Colonic mucosa (tissue), 4 donors: ENCODE data around the gene EFCAB8. TPM values are rescaled to one million over a fixed set of nuclear protein-coding genes. Genes with fewer than 3 reads are reported as not detected.
A peak's percentile ranks its signal among the peaks of the same experiment; 100 is the strongest.

Experiments
- DNase-seq: peaks from one replicate; pipeline ENCODE4 v3.0.0-alpha.2; 2020
- H3K27ac ChIP-seq: fragments of 200-600 bp; one replicate; pipeline ENCODE4 v1.8.0; 2021
- H3K27me3 ChIP-seq: fragments of 200-600 bp; one replicate; pipeline ENCODE4 v1.8.0; 2021
- H3K36me3 ChIP-seq: fragments of 200-600 bp; one replicate; pipeline ENCODE4 v1.8.0; 2021
- H3K4me1 ChIP-seq: fragments of 200-600 bp; one replicate; pipeline ENCODE4 v1.8.0; 2021; ENCODE audit warnings: mild to moderate bottlenecking
- H3K4me3 ChIP-seq: fragments of 200-600 bp; one replicate; pipeline ENCODE4 v1.8.0; 2021
- H3K9ac ChIP-seq, 2 donors: one replicate each; pipeline ENCODE4 v1.7.0; 2013; ENCODE audit warnings: control low read depth in 2 of 2, low read depth in 2 of 2, low read length in 2 of 2
- H3K9me3 ChIP-seq: fragments of 200-600 bp; one replicate; pipeline ENCODE4 v1.8.0; 2021
- CTCF ChIP-seq: fragments of 200-600 bp; IDR thresholded peaks from one replicate; pipeline ENCODE4 v1.8.0; 2022; ENCODE audit warnings: antibody characterized with exemption, mild to moderate bottlenecking
- intact Hi-C: fragments of 100-400 bp; cut with DNase I; formaldehyde crosslinking; loops from one replicate; pipeline ENCODE4 v1.14.1; 2022
- total RNA-seq, 2 donors: library from RNA; stranded (reverse); fragmentation: NEBNext Ultra II Directional in 1 of 2; extraction: Animal tissue kit (Norgen Biotek cat#: 25700) in 1 of 2; gene quantifications; one replicate each; pipeline ENCODE4 v1.2.1, GENCODE V29; 2021
- donor health status: healthy.
- donor health status: DM: no; HTN: no; CAD: no.
- donor health status: DM: no; HTN: no; CAD: no.

The EFCAB8 gene
- total RNA-seq, 2 donors from 2014 or later = 0.11 to 0.72 TPM

DNA sequence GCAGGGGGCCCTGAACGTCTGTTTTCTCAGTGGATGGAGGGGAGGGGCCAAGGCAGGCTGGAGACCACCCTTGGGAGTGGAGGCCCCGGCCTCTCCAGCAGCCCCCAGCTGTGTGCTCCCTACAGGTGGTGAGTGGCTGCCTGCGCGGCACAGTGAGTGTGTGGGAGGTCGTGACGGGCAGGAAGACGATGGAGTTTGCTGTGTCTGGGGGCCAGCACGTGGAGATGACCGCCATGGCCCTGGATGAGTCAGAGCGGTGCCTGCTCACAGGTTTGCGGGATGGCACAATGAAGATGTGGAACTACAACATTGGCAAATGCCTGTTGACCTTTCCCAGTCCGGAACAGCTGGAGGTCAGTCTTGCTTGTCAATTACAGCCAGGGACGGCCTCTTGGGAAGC, 52.6 kb downstream of the EFCAB8 start:
- DNase-seq = no peak
- Histone ChIP-seq H3K36me3 (no peaks in the 10 kb centered on the region), H3K4me3 (no peak overlapping the region), H3K4me1 (no peaks in the 10 kb centered on the region), H3K27ac (no peak overlapping the region), H3K9me3 (peaks cover 6% of the 10 kb centered on the region), H3K27me3 (no peaks in the 10 kb centered on the region), H3K9ac (no peak overlapping the region)
- intact Hi-C loops = no loop called here
- no peak for TF ChIP-seq CTCF

DNA sequence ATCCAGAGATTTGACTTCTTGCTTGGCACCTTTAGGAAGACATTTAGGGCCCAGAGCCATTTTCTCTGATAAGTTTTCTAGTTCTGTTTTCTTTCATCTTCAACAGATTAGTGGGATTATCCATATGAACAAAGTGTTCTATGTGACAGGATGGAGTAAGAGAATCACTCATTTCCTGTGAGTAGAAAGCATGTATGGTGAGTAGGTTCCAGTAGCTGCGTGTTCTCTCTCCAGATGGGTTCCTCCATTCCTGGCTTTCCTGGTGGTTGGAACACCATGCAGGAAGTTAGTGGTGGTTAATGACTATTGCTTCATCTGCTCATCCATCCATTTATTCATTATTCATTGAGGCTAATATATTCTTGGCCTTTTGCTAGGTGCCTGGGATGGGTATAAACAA, 54.0 kb downstream of the EFCAB8 start:
- Histone ChIP-seq H3K4me1 (no peaks in the 10 kb centered on the region), H3K9me3 (peaks cover 8% of the 10 kb centered on the region), H3K27me3 (no peaks in the 10 kb centered on the region), H3K9ac (no peak overlapping the region), H3K27ac (no peak overlapping the region), H3K4me3 (no peak overlapping the region), H3K36me3 (no peaks in the 10 kb centered on the region)
- no peak for TF ChIP-seq CTCF
- no peak for DNase-seq
- intact Hi-C loops = no loop called here

DNA sequence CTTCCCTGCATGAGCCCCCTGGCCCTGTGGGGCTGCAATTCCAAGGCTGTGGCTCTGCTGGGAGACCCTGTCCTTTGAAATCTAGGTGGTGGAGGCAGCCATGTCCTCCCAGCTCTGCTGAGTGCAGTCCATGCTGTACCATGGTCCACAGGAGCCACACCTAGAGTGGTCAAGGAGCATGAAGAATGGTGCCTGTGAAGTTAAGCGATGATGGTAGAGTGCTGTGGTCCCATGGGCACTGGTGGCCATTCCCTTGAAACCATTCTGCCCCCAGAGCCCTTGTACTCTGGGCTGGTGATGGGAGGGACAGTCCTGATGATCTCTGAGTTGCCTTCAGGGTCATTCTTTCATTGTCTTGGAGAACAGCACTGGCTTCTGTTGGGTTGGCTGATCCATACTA, 55.3 kb downstream of the EFCAB8 start:
- no peak for TF ChIP-seq CTCF
- Histone ChIP-seq H3K36me3 (no peaks in the 10 kb centered on the region), H3K9me3 (peaks cover 8% of the 10 kb centered on the region), H3K4me1 (no peaks in the 10 kb centered on the region), H3K27ac (no peak overlapping the region), H3K27me3 (no peaks in the 10 kb centered on the region), H3K4me3 (no peak overlapping the region), H3K9ac (no peak overlapping the region)
- intact Hi-C loops = no loop called here
- no peak for DNase-seq

DNA sequence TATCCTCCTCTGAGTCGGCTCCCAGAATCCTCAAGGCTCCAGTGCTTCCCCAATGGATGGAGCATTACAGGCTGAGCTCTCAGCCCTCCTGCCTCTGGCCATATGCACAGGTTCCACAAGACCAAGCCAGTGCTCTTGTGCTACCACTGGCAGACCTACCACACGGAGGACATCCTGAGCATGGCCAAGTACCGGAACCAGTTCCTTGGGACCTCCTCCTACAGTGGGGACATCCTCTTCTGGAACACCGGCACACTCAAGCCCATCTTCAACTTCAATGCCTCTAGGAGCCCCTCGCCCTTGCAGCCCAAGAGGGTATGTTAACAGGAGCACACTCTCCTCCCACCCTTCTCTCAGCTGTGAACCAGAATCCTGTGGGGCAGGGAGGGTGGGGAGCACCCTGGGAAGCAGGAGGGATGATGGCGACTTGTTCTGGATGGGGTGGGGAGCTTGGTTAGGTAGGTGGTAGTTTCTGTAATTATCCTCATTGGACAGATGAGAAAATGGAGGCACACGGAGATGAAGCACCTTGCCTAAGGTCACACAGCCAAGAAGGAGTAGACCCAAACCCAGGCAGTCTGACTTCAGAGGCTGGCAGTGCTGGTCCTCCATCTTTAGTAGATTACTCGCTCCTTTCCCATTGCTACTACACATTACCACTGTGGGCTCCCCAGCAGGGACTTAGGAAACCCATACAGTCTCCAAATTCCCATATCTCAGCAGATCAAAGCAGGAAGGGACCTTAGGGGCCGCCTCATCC, 58.6 kb downstream of the EFCAB8 start:
- Histone ChIP-seq H3K9ac (no peak overlapping the region), H3K9me3 (peaks cover 8% of the 10 kb centered on the region), H3K27ac (no peak overlapping the region), H3K27me3 (no peaks in the 10 kb centered on the region), H3K36me3 (no peaks in the 10 kb centered on the region), H3K4me3 (no peak overlapping the region), H3K4me1 (no peaks in the 10 kb centered on the region)
- intact Hi-C loops = no loop called here
- no peak for TF ChIP-seq CTCF
- peak; percentile 9 for DNase-seq

DNA sequence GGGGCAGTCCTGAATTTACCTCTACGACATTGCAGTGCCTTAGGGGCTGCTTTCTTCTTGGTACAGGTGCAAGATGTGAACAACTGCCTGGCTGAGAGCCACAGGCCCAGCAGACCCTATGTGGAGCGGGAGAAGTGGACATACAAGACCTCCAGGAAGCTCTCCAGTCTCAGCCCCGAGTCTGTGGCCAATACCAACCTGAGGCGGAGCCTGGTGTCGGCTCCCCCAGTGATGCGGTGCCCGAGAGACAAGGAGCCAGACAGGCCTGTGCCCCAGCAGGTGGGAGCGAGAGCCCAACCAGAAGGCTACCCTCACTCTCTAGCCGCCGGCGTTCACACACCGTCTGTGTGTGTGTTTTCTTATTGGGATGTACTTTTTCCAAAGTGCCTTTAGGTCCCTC, 59.6 kb downstream of the EFCAB8 start:
- no peak overlapping the region for H3K27ac ChIP-seq
- peak; percentile 6 for DNase-seq
- H3K36me3 ChIP-seq = no peaks in the 10 kb centered on the region
- peaks cover 8% of the 10 kb centered on the region for H3K9me3 ChIP-seq
- intact Hi-C loops = no loop called here
- no peaks in the 10 kb centered on the region for H3K27me3 ChIP-seq
- H3K9ac ChIP-seq = no peak overlapping the region
- H3K4me3 ChIP-seq = no peak overlapping the region
- H3K4me1 ChIP-seq = no peaks in the 10 kb centered on the region
- no peak for TF ChIP-seq CTCF
